ENCODE measurements around the gene GOLGA6L25.
"Not testable (repeated sequence)": the region's sequence is repeated elsewhere in the genome, so short reads cannot be mapped to it uniquely, and the experiment has no call there.

The GOLGA6L25 gene, protein sequence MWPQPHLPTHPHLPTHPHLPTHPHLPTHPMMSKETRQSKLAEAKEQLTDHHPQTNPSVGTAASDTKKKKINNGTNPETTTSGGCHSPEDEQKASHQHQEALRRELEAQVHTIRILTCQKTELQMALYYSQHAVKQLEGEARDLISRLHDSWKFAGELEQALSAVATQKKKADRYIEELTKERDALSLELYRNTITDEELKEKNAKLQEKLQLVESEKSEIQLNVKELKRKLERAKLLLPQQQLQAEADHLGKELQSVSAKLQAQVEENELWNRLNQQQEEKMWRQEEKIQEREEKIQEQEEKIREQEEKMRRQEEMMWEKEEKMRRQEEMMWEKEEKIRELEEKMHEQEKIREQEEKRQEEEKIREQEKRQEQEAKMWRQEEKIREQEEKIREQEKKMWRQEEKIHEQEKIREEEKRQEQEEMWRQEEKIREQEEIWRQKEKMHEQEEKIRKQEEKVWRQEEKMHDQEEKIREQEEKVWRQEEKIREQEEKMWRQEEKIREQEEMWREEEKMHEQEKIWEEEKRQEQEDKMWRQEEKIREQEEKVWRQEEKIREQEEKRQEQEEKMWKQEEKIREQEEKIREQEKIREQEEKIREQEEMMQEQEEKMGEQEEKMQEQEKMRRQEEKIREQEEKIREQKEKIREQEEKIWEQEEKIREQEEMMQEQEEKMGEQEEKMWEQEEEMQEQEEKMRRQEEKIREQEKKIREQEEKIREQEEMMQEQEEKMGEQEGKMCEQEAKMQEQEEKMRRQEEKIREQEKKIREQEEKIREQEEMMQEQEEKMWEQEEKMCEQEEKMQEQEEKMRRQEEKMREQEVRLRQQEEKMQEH

DNA sequence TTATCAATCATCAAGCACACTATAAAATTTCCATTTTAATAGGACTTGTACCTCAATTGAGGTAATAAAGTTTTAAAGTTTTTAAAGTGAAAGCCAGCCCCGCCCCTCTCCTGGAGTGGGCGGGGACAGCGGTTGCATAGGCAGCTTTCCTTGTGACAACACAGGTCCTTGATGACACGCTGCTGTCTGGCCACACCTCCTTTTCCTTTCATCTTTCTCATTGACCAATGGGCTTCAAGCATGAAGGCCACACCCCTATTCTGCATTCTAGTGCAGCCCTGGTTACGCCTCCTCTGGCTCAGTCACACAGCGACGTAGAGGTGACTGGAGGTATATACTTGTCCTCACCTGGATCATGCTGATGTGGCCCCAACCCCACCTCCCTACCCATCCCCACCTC, at the start of gene GOLGA6L25:
Gene GOLGA6L25, plus strand, starts transcription at position 301 of the 400 bp plus-strand sequence. Its CDS starts 61 bp downstream, at position 362.
- not testable (repeated sequence) for DNase-seq (ENCODE audit: low spot score)

DNA sequence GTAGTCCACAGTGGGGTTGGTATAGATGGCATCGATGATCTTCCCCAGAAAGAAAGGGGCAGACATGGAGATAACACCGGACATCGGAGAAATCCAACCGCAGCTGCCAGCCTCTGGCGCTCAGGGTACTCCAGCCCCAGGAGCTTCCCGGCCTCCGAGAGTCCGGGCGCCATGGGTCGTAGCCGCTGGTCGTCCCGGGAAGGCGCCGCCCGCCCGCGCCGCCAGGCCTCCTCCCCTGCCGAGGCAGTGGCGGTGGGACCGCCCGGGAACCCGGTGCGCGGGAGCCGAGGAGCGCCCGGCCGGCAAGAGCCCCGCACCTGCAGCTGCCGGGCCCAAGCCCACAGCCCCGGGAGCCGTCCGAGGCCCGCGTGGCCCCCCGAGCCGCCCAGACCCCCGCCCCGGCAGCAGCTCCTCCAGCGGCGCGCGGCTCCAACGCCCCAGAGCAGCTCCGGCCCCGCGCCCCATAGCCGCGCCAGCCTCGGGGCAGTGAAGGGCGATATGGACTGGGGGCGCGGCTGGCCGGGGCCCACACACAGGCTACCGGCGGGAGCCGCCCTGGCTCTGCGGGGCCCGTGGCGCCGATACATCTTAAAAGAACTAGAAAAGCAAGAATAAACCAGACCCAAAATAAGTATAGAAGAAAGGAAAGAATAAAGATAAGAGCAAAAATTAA, 45.0 kb upstream of the GOLGA6L25 start:
- not testable (repeated sequence) for DNase-seq (ENCODE audit: low spot score)

DNA sequence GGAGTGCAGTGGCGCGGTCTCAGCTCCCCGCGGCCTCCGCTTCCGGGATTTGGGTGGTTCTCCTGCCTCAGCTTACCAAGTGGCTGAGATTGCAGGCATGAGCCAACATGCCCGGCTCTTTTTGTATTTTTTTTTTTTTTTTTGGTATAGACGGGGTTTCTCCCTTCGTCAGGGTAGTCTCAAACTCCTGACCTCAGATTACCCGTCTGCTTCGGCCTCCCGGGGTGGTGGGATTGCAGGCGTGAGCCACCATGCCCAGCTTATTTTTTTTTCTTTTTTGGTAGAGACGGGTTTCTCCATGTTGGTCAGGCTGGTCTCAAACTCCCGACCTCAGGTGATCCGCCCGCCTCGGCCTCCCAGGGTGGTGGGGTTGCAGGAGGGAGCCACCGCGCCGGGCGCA, 39.2 kb upstream of the GOLGA6L25 start:
- not testable (repeated sequence) for DNase-seq (ENCODE audit: low spot score)

DNA sequence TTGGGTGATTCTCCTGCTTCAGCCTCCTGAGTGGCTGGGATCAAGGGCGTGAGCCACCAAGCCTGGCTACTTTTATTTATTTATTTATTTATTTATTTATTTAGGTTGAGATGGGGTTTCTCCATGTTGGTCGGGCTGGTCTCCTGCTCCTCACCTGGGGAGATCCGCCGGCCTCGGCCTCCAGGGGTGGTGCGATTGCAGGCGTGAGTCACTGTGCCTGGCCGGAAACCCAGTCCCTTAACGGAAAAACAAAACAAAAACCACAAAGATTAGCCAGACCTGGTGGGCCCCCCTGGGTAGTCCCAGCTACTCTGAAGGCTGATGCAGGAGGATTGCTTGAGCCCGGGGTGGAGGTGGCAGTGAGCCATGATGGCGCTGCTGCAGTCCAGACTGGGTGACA, 38.2 kb upstream of the GOLGA6L25 start:
- DNase-seq (ENCODE audit: low spot score), result not testable (repeated sequence)

DNA sequence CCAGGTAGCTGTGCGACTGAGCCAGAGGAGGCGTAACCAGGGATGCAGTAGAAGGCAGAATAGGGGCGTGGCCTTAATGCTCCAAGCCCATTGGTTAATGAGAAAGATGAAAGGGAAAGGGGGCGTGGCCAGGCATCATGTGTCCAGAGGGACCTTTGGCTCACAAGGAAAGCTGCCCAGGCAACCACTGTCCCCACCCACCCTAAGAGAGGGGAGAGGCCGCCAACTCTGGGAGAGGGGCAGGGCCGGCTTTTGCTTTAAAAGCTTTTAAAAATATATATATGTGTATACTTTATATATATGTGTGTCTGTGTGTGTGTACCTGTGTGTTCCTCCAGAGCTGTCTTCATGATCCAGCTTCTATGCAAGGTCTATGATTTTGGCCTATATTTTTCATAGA, 20.4 kb upstream of the GOLGA6L25 start, which contains the start of gene GOLGA8G:
Gene GOLGA8G, minus strand, starts transcription at position 18 of the 400 bp plus-strand sequence. CDS start 62 bp downstream, outside the sequence.
- not testable (repeated sequence) for DNase-seq (ENCODE audit: low spot score)

DNA sequence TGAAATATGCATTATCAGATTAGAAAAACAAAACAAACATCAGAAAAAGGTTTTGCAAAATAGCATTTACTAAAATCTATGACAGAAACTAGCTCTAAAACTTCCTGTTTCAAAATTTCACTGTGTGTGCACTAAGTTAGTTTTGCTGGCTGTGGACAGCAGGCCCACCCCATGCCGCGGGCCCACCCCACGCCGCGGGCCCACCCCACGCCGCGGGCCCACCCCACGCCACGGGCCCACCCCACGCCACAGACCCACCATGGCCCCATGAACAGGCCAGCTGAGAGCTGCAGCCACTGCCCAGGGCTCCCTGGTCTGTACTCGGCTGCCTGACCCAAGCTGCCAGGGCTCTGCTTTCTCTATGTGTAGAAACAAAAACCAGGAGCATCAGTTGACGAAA, 20.0 kb downstream of the GOLGA6L25 start:
- not testable (repeated sequence) for DNase-seq (ENCODE audit: low spot score)

DNA sequence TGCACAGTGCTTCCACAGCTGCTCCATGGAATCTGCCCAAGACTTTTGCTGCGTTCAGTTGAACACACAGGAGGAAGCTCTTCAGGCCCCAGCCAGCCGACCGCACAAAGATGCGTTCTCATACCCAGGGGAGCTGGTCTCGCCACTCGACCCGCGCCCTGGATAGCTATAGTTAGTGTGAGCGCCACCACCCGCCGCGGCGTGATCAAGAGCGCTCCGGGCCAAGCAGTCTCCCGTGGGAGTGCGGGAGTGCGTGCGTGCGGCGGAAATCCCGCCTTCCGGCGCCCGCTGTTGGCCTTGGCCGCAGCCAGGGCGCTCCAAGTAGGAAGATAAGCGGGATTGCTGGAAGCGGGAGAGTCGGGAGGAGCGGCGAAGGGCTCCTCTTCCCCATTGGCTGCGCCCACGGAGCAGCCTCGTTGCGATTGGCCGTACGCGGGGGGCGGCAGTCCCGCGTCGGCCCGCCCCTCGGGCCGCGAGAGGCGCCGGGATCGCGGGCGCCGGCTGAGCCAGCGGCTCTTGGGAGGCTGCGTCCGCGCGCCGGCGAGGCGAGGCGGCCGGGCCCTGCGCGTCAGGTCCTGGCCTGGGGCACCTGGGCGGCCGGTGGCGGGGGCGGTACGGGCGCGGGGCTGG, 35.7 kb downstream of the GOLGA6L25 start:
- not testable (repeated sequence) for DNase-seq (ENCODE audit: low spot score)

DNA sequence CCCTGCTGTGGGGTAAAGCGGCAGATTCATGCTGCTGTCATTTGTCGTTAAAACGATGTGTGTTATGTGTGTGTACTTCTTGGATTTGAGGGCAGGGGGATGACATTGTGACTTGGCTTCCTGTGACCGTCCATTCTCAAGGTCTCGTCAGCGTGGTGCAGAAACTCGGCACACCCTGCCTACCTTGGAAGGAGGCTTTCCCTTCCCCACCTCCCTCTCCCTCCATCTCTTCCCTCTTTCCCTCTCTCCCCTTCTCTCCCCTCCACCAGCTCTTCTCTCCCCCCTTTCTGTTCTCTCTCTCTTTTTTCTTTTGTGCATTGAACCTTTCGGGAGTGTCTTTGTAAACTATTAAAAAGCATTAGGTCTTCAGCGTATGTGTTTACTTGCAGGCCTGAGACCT, 36.4 kb downstream of the GOLGA6L25 start:
- peak; percentile 3 for DNase-seq (ENCODE audit: low spot score)

DNA sequence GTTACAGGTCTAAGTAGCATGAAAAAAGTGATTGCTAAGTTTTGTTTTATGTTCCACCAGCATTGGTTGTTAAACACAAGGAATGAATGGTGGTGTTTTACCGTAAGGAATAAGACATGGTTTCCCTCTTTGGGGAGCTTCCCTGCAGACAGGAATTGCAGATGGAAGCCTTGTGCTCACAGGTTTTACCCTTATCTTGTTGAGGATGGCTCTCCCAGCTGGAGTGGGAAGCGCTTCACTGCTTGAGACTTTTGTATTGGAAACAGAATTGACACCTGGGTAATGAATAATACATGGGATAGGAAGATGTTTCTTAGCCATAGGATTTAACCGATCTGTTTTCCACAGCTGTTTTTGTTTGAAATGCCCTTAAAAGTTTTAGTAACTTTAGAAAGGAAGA, 39.0 kb downstream of the GOLGA6L25 start:
- DNase-seq (ENCODE audit: low spot score), result not testable (repeated sequence)

DNA sequence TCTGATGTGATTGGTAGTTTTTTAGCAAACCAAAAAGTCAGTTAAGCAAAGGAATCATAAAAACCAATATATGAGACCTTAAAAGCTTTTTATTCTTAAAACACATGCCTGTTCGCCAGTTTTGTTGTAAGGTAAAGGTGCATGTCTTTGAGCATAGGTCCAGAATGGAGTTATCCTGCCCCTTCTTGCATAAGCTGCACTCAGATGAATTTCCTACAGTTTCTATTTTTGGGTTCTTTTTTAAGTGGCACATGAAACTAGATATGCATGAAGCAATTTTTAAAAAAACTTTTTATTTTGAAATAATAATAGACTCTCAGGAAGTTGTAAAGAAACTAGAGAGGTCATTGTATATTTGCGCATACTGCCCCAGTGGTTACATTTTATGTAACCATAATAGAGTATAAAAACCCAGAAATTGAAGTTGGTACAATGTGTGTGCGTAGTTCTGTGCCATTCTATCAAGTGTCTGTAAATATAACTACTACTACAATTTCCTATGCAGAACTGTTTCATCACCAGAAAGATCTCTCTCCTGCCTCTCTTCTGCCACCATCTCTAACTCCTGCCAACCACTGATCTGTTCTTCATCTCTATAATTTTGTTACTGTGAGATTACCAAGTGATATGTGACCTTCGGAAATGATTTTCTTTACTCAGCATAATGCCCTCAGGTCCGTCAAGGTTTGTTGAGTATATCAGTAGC, 40.2 kb downstream of the GOLGA6L25 start:
- DNase-seq (ENCODE audit: low spot score), result not testable (repeated sequence)

DNA sequence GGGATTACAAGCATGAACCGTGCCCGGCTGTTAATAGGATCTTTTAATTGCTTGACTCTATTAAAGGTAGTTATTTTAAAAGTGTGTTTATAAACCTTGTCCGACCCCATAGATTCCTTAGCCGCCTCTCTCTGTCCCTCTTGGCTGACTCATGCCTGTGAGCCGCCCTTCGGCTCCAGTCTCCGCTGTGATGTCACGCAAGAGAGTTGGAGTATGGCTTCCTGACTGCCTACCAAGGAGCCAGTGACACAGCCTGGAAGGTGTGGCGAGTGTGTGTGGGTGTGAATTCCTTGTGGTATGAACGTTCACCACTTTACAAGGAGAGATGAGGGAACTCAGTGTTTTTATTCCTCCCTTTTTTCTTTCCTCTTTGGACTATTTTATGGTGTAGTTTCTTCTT, 44.1 kb downstream of the GOLGA6L25 start:
- DNase-seq (ENCODE audit: low spot score), result not testable (repeated sequence)

DNA sequence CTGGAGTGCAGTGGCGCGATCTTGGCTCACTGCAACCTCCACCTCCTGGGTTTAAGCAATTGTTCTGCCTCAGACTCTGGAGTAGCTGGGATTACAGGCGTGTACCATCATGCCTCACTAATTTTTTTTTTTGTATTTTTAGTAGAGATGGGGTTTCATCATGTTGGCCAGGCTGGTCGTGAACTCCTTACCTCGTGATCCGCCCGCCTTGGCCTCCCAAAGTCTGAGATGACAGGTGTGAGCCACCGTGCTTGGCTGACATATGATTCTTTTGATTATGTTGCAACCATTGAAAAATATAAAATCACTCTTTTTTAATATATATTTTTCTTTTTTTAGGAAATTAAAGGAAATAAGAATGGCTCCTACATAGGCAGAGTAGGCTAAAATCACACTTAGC, 44.8 kb downstream of the GOLGA6L25 start:
- not testable (repeated sequence) for DNase-seq (ENCODE audit: low spot score)

DNA sequence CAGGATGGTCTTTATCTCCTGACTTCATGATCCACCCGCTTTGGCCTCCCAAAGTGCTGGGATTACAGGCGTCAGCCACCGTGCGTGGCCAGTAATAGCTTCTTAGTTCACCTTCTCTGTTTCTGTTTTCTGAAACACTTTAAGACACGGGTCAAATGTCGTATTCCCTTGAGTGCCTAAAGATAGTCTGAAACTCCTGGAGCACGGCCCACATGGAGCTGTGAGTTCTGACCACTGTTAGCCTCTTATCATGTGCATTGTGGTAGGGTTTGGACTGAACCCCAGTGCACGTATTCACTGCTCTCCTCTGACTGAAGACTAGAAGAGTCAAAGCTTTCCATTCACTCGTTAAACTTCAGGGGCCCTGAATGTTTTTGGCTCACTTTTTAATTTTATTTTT, 48.8 kb downstream of the GOLGA6L25 start:
- not testable (repeated sequence) for DNase-seq (ENCODE audit: low spot score)
